Uterus (tissue), 4 donors: ENCODE results near the gene COA1. TPM values are rescaled to one million over a fixed set of nuclear protein-coding genes. Genes with fewer than 3 reads are reported as not detected.

ENCODE experiments used
- DNase-seq, 2 donors: peaks; one replicate each; pipeline ENCODE4 v3.0.0-alpha.2; 2019 to 2020
- H3K27ac ChIP-seq, 2 donors: fragments of 200-600 bp; sonication (generic); 1 replicate in 1 of 2; 2 replicates in 1 of 2; pipeline ENCODE4 v1.5.1; 2016 to 2018
- H3K27me3 ChIP-seq, 2 donors: fragments of 200-600 bp; sonication (generic); one replicate each; pipeline ENCODE4 v1.5.1; 2018 to 2019; ENCODE audit warnings: control low read depth in 1 of 2
- H3K36me3 ChIP-seq, 2 donors: fragments of 200-600 bp; sonication (generic); one replicate each; pipeline ENCODE4 v1.5.1; 2019; ENCODE audit warnings: control low read depth in 1 of 2
- H3K4me1 ChIP-seq, 2 donors: fragments of 200-600 bp; sonication (generic); one replicate each; pipeline ENCODE4 v1.5.1; 2018 to 2019; ENCODE audit warnings: control low read depth in 1 of 2
- H3K4me3 ChIP-seq, 2 donors: fragments of 200-600 bp; sonication (generic); 1 replicate in 1 of 2; 2 replicates in 1 of 2; pipeline ENCODE4 v1.5.1; 2018 to 2019; ENCODE audit warnings: mild to moderate bottlenecking in 1 of 2
- H3K9me3 ChIP-seq, 2 donors: fragments of 200-600 bp; sonication (generic); one replicate each; pipeline ENCODE4 v1.5.1; 2019; ENCODE audit warnings: control low read depth in 1 of 2
- CTCF ChIP-seq, 4 experiments: fragments of 200-600 bp in 2 of 4; fragments of 450-650 bp in 2 of 4; sonication (generic) in 2 of 4; IDR thresholded peaks; one replicate each; pipeline ENCODE4 v1.5.1; 2016 to 2019; ENCODE audit warnings: antibody characterized with exemption in 4 of 4, mild to moderate bottlenecking in 2 of 4, moderate library complexity in 1 of 4
- POLR2A ChIP-seq, 2 donors: fragments of 450-650 bp; IDR thresholded peaks; one replicate each; pipeline ENCODE4 v1.6.1; 2016; ENCODE audit warnings: antibody characterized with exemption in 2 of 2, mild to moderate bottlenecking in 1 of 2, moderate library complexity in 1 of 2
- intact Hi-C: fragments of 100-400 bp; cut with DNase I; formaldehyde crosslinking; loops from one replicate; pipeline ENCODE4 v1.15.1; 2023; ENCODE audit warnings: low total_unique reads
- total RNA-seq, 4 donors: library from RNA; depleted of rRNA in 3 of 4; stranded (reverse); fragments of >200 nt in 3 of 4; gene quantifications; one replicate each; pipeline versions ENCODE4 v1.1.0 to v1.2.4, GENCODE V29; 2014 to 2023
- donor health status: DM: yes; HTN: yes; CAD: no.

Gene COA1
- total RNA-seq, 4 donors from 2014 or later = 30.0 to 83.6 (median 76.6) TPM

GRCh38 chr7:43766564-43766963 is 37.2 kb upstream of the COA1 start:
- H3K4me1 ChIP-seq = peaks cover 0 to 5% of the 10 kb centered on the region in 2 donors
- no peaks in the 10 kb centered on the region for H3K27me3 ChIP-seq
- H3K27ac ChIP-seq = no peak overlapping the region
- no peaks in the 10 kb centered on the region for H3K9me3 ChIP-seq
- TF ChIP-seq CTCF (IDR thresholded peaks at IDR 0.05) (no peak), POLR2A (IDR thresholded peaks at IDR 0.05) (no peak)
- no peak overlapping the region for H3K4me3 ChIP-seq
- H3K36me3 ChIP-seq = no peaks in the 10 kb centered on the region
- no peak for DNase-seq
- intact Hi-C loops = no loop called here

GRCh38 chr7:43764807-43765491 is 35.6 kb upstream of the COA1 start:
- no peaks in the 10 kb centered on the region for H3K36me3 ChIP-seq
- H3K4me3 ChIP-seq = no peak overlapping the region
- H3K27ac ChIP-seq = peak overlapping the region; percentile 43 to 53
- H3K9me3 ChIP-seq = no peaks in the 10 kb centered on the region
- H3K4me1 ChIP-seq = peaks cover 0 to 5% of the 10 kb centered on the region in 2 donors
- TF ChIP-seq CTCF (IDR thresholded peaks at IDR 0.05) (no peak), POLR2A (IDR thresholded peaks at IDR 0.05) (no peak)
- DNase-seq = no peak
- intact Hi-C loops = no loop called here
- no peaks in the 10 kb centered on the region for H3K27me3 ChIP-seq

- Histone ChIP-seq H3K27me3 (no peaks in the 10 kb centered on the region), H3K4me1 (peaks cover 0 to 5% of the 10 kb centered on the region in 2 donors), H3K36me3 (no peaks in the 10 kb centered on the region), H3K4me3 (no peak overlapping the region), H3K27ac (peak overlapping the region; percentile 43 to 53), H3K9me3 (no peaks in the 10 kb centered on the region)
- intact Hi-C loops = no loop called here
- TF ChIP-seq POLR2A (IDR thresholded peaks at IDR 0.05) (no peak), CTCF (IDR thresholded peaks at IDR 0.05) (no peak)
- peak; percentile 34 to 49 for DNase-seq
These were observed 34.9 kb upstream of the COA1 start for GRCh38 chr7:43764039-43764761.

GRCh38 chr7:43763183-43763582 is 33.9 kb upstream of the COA1 start:
- Histone ChIP-seq H3K9me3 (no peaks in the 10 kb centered on the region), H3K4me1 (peaks cover 0 to 5% of the 10 kb centered on the region in 2 donors), H3K36me3 (no peaks in the 10 kb centered on the region), H3K27me3 (no peaks in the 10 kb centered on the region), H3K4me3 (no peak overlapping the region), H3K27ac (peak overlapping the region; percentile 43 to 53)
- TF ChIP-seq CTCF (IDR thresholded peaks at IDR 0.05) (no peak), POLR2A (IDR thresholded peaks at IDR 0.05) (no peak)
- intact Hi-C loops = no loop called here
- no peak for DNase-seq
